Measurements from ENCODE around the gene CCDC92. TPM values are rescaled to one million over a fixed set of nuclear protein-coding genes. Genes with fewer than 3 reads are reported as not detected.

CCDC92 gene
- total RNA-seq, 2 experiments from 2014 or later = 11.5 to 12.7 TPM

GRCh38 chr12:123924539-123924938 lies 48.1 kb downstream of the CCDC92 start:
- no peaks in the 10 kb centered on the region for H3K36me3 Mint-ChIP-seq (ENCODE audit: low read depth)
- H3K27me3 ChIP-seq (ENCODE audit: control insufficient read depth in 1 of 2, insufficient read depth in 2 of 2, low read length in 2 of 2) = no peaks in the 10 kb centered on the region

GRCh38 chr12:123923927-123924326 lies 48.7 kb downstream of the CCDC92 start:
- Histone ChIP-seq H3K4me3 (ENCODE audit: low read length) (no peak overlapping the region), H3K27ac (ENCODE audit: low read depth in 1 of 2, low read length in 2 of 2) (no peak overlapping the region), H3K4me1 (ENCODE audit: insufficient read depth, low read length) (peaks cover 8% of the 10 kb centered on the region), H3K9me3 (ENCODE audit: control insufficient read depth in 1 of 2, insufficient read depth in 1 of 2, low read length in 2 of 2) (no peaks in the 10 kb centered on the region), H3K27me3 (ENCODE audit: control insufficient read depth in 1 of 2, insufficient read depth in 2 of 2, low read length in 2 of 2) (no peaks in the 10 kb centered on the region), H3K36me3 (ENCODE audit: insufficient read depth, low read length) (no peaks in the 10 kb centered on the region)
- peaks cover 14% of the 10 kb centered on the region for H3K4me1 Mint-ChIP-seq (ENCODE audit: low read depth)
- no peak overlapping the region for H3K4me3 Mint-ChIP-seq
- no peaks in the 10 kb centered on the region for H3K27me3 Mint-ChIP-seq
- no peak for DNase-seq
- intact Hi-C loops (cut with DNase I, micrococcal nuclease) = no loop called here
- H3K27ac Mint-ChIP-seq = no peak overlapping the region
- CTCF ChIA-PET = no interaction called here
- no peaks in the 10 kb centered on the region for H3K9me3 Mint-ChIP-seq
- no peaks in the 10 kb centered on the region for H3K36me3 Mint-ChIP-seq (ENCODE audit: low read depth)
- ATAC-seq (ENCODE audit: poor library complexity) = no peak
- no peak for TF ChIP-seq CTCF (IDR thresholded peaks at IDR 0.05)
- POLR2A ChIA-PET = interaction anchor here (0.8 kb wide), 1 partner anchor 14 kb away, joined by 3 read pairs; no protein-coding TSS in a partner anchor

More at GRCh38 chr12:123924539-123924938, 48.1 kb downstream of the CCDC92 start:
- Mint-ChIP-seq H3K27me3 (no peaks in the 10 kb centered on the region), H3K27ac (no peak overlapping the region), H3K4me1 (ENCODE audit: low read depth) (peaks cover 14% of the 10 kb centered on the region), H3K9me3 (no peaks in the 10 kb centered on the region), H3K4me3 (no peak overlapping the region)
- Histone ChIP-seq H3K9me3 (ENCODE audit: control insufficient read depth in 1 of 2, insufficient read depth in 1 of 2, low read length in 2 of 2) (no peaks in the 10 kb centered on the region), H3K36me3 (ENCODE audit: insufficient read depth, low read length) (no peaks in the 10 kb centered on the region), H3K4me3 (ENCODE audit: low read length) (no peak overlapping the region), H3K4me1 (ENCODE audit: insufficient read depth, low read length) (peaks cover 8% of the 10 kb centered on the region), H3K27ac (ENCODE audit: low read depth in 1 of 2, low read length in 2 of 2) (no peak overlapping the region)
- intact Hi-C loops (cut with DNase I, micrococcal nuclease) = no loop called here
- DNase-seq = no peak
- CTCF ChIA-PET = no interaction called here
- ATAC-seq (ENCODE audit: poor library complexity) = no peak
- TF ChIP-seq CTCF (IDR thresholded peaks at IDR 0.05) = no peak
- POLR2A ChIA-PET = no interaction called here

- Mint-ChIP-seq H3K4me1 (ENCODE audit: low read depth) (peaks cover 14% of the 10 kb centered on the region), H3K36me3 (ENCODE audit: low read depth) (no peaks in the 10 kb centered on the region), H3K4me3 (no peak overlapping the region), H3K27ac (no peak overlapping the region), H3K27me3 (no peaks in the 10 kb centered on the region), H3K9me3 (no peaks in the 10 kb centered on the region)
- intact Hi-C loops (cut with DNase I, micrococcal nuclease) = no loop called here
- peaks cover 8% of the 10 kb centered on the region for H3K4me1 ChIP-seq (ENCODE audit: insufficient read depth, low read length)
- H3K27ac ChIP-seq (ENCODE audit: low read depth in 1 of 2, low read length in 2 of 2) = no peak overlapping the region
- TF ChIP-seq CTCF (IDR thresholded peaks at IDR 0.05) = no peak
- ChIA-PET POLR2A (no interaction called here), CTCF (no interaction called here)
- H3K36me3 ChIP-seq (ENCODE audit: insufficient read depth, low read length) = no peaks in the 10 kb centered on the region
- no peak overlapping the region for H3K4me3 ChIP-seq (ENCODE audit: low read length)
- peaks cover 0 to 4% of the 10 kb centered on the region in 2 experiments for H3K27me3 ChIP-seq (ENCODE audit: control insufficient read depth in 1 of 2, insufficient read depth in 2 of 2, low read length in 2 of 2)
- no peaks in the 10 kb centered on the region for H3K9me3 ChIP-seq (ENCODE audit: control insufficient read depth in 1 of 2, insufficient read depth in 1 of 2, low read length in 2 of 2)
- ATAC-seq (ENCODE audit: poor library complexity) (no peak), DNase-seq (no peak)
Observed at GRCh38 chr12:123923038-123923437, 49.6 kb downstream of the CCDC92 start.
